HS-5 (cell line): ENCODE measurements around the gene PRKCSH.
"Not testable (repeated sequence)": the region's sequence is repeated elsewhere in the genome, so short reads cannot be mapped to it uniquely, and the experiment has no call there.

Source experiments
- DNase-seq: peaks from one replicate; pipeline ENCODE4 v3.0.0-alpha.2; 2012; ENCODE audit warnings: low read depth

PRKCSH gene

GRCh38 chr19:11420429-11421370 lies 14.7 kb upstream of the PRKCSH start:
- DNase-seq = no peak

- DNase-seq = no peak
These were observed 13.9 kb upstream of the PRKCSH start for GRCh38 chr19:11421371-11422098.

GRCh38 chr19:11422163-11423065 lies 13.0 kb upstream of the PRKCSH start:
- DNase-seq = no peak

DNA sequence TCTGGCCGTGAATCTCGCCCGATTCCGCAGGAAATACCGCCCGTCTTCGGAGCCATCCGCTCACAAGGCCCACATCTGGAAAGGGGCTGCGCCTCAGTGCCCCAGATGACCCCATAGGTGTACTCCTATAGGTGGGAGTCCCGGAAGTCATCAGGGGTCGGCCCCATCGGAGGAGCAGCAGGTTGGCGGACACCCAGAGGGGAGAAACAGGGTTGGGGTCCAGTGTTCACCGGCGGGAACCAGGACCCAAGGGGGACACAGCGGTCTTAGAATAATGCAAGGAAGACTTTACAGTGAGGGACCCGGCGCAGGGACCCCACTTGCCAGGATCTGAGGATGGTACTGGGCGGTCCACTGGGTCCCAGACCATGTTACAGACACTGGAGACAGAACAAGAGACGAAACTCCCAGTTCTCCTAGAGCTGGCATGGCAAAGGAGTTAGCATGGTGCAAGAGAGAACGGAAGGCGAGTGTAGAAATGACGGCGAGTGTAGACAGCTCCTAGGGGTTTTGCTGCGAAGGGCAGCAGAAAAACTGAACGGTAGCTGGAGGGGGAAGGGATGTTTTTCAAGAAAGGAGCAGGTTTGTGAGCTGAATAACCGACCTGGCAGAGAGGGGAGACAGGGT lies 12.2 kb upstream of the PRKCSH start:
- DNase-seq = no peak

GRCh38 chr19:11423791-11424181 lies 11.6 kb upstream of the PRKCSH start:
- DNase-seq = no peak

DNA sequence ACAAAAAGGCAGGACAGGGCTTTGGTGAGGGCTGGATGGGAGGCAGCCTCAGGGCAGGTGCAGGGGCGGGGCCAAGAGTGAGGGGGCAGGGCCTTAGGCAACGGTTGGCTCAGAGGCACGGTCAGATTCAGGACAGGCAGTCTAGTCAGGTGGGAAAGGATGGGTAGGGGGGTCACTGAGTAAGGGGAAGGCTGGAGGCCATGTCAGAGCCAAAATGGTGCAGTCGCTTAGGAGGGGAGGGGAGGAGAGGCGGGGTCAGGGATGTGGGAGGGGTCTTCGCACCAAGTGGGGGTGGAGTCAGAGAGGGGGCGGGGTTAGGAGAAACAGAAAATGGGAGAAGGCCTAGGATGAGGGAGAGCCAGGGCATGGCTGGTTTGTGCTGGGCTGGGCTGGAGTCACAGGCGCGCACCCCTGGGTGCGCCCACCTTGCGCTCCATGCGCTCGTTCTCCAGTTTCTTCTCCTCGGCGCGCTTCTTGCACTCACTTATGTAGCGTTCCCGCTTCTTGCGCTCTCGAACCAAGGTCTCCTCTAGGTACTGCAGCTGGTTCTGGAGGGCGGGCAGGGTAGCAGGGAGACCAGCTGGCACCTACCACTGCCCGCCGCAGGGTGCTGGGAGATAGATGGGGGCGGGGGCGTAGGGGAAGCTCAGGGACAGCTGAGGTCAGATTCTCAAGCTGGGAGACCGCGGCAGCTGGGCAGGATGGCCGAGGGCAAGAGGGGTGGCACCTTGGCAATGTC lies 9.5 kb upstream of the PRKCSH start:
- DNase-seq = no peak

GRCh38 chr19:11426656-11427055 lies 8.8 kb upstream of the PRKCSH start:
- no peak for DNase-seq

DNA sequence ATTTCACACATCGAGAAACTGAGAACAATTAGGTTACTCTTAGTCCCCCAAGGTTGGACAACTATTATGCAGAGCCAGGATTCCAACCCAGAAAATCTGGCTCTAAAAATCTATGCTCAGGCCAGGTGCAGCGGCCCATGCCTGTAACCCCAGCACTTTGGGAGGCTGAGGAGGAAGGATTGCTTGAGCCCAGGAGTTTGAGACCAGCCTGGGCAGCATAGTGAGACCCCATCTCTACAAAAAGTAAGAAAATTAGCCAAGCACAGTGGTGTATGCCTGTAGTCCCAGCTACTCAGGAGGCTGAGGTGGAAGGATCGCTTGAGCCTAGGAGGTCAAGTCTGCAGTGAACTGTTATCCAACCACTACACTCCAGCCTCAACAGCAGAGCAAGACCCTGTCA lies 1.9 kb upstream of the PRKCSH start:
- DNase-seq = not testable (repeated sequence)

GRCh38 chr19:11434703-11435056 lies 755 bp upstream of the PRKCSH start:
- no peak for DNase-seq

- no peak for DNase-seq
These were observed 438 bp downstream of the PRKCSH start for GRCh38 chr19:11435833-11436313.

DNA sequence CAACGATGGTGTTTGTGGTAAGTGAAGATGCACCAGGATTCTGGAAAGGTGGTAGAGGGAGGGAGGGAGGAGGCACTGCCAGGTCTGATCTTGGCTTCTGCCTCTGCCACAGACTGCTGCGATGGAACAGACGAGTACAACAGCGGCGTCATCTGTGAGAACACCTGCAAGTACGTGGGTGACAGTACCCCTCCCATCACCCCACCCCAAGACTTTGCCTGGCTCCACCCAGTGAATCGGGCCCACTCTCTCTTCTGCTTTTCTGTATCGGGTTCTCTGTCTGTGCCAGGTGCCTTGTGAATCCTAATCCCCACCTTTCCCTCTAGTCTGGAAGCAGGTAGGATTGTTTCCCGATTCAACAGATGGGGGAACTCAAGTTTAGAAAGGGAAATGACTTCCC lies 2.5 kb downstream of the PRKCSH start:
- DNase-seq = no peak

DNA sequence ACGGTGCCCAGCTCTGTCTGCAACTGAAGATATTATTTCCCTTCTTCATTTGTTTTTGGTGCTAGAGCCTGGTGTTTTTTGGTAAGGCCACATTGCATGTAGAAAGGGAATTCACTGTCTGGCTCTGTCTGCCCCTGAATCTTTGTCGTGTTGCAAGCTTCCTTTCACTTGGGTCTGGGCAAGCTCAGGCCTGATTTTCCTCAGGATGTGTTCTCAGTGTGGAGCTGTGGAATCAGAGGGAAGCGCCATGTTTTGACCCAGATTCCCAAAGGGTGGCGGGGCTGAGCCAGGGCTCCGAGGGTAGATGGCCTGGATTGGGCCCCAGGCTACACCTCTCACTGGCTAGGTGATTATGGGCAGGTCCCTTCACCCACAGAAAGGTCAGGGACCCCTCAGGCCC lies 8.6 kb downstream of the PRKCSH start:
- no peak for DNase-seq

- no peak for DNase-seq
These were observed 9.7 kb downstream of the PRKCSH start for GRCh38 chr19:11445141-11445540.

GRCh38 chr19:11446271-11446651 lies 10.8 kb downstream of the PRKCSH start:
- DNase-seq = no peak

DNA sequence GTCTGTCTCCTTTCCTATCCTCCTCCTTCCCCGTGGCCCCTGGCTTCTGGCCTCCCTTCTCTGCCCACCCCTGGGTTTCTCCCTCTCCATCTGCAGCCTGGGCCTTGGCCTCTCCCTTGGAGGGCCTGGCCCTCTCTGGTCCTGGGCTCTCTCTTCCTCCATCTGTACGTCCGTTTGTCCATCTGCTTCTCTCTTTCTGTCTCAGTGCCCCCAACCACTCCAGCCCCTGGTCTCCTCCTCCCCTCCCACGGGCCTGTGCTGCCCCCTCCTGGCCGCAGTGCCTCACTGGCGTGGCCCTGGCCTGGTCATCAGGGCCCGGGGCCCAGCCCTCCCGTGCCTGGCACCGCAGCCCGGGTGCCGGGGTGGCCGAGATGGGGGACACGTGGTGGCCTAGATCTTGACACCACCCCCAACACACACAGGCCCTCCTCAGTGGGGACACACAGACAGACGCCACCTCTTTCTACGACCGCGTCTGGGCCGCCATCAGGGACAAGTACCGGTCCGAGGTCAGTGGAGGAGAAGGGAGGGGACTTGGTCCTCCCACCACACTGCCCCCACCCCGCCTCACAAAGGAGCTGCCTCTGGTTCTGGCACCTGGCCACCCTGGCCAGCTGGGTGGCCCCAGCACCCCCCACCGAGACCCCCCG lies 11.3 kb downstream of the PRKCSH start:
- no peak for DNase-seq

DNA sequence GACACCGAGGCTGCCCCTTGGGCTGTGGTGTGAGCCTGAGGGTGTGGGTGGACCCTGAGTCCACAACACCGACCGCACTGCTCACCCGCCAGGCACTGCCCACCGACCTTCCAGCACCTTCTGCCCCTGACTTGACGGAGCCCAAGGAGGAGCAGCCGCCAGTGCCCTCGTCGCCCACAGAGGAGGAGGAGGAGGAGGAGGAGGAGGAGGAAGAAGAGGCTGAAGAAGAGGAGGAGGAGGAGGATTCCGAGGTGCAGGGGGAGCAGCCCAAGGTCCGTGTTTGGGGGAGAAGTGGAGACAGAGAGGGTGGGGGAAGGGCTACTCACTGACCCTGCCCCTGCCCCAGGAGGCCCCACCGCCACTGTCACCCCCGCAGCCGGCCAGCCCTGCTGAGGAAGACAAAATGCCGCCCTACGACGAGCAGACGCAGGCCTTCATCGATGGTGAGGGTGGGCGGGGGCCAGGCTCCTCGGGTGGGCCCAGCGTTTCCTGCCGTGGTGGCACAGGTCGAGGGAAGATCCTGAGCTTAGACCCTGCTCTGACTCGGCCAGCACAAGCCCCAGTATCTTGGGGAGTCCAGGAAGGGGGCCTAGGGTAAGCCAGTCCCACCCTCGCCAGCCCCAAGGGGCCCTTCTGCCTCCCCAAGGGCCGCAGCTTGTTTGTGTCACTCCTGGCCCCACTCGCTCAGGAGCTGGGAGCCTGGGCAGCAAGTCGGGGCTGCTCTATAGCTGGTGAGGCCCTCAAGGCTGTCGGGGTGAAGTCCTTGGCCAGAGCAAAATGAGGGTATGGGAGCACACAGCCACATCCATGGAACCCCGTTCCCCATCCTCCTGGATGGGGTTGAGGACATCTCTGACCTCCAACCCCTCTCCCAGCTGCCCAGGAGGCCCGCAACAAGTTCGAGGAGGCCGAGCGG lies 12.2 kb downstream of the PRKCSH start:
- no peak for DNase-seq

DNA sequence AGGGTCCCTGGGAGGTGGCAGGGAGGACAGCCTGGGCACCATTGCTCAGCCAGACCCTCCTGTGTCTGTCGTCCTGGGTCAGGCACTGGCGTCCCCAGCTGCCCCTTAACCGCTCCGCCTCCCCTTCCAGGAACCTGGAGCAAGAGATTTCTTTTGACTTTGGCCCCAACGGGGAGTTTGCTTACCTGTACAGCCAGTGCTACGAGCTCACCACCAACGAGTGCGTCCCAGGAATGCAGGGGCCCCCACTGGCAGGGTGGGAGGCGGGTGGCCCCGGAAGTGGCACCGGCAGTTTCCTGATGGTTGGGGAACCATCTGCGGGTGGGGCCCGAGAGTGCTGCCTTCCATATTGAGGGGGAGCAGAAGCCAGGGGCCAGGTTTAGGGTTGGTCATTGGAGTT lies 13.0 kb downstream of the PRKCSH start:
- no peak for DNase-seq

GRCh38 chr19:11448923-11449554 lies 13.6 kb downstream of the PRKCSH start:
- no peak for DNase-seq
